Measurements from ENCODE around the gene HAGH. TPM values are rescaled to one million over a fixed set of nuclear protein-coding genes. Genes with fewer than 3 reads are reported as not detected.

Gene HAGH
- total RNA-seq, 1 donor, result 32.9 TPM

DNA sequence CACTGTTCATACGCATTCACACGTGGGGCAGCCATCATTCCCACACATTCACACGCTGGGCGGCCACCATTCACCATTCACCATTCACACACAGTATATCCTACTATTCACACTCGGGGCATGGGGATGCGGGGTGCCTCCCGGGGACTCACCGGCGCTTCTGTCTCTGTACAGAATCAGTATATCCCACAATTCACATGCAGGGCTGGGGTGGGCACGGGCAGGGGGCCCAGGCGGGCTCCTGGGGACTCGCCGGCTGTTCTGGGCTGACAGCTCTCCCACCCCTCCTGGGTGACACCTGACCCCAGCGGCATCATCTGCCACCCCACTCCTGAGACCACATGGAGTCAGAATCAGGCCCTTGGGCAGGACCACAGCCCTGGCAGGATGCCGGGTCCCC is 64.9 kb downstream of the HAGH start:
- peak; percentile 84 for DNase-seq (ENCODE audit: insufficient read length, low spot score, missing footprints)
- Histone ChIP-seq H3K4me1 (ENCODE audit: insufficient read depth, low read length) (no peaks in the 10 kb centered on the region), H3K9me3 (ENCODE audit: low read depth, low read length) (no peaks in the 10 kb centered on the region), H3K27ac (ENCODE audit: low read depth, low read length) (no peak overlapping the region), H3K79me2 (ENCODE audit: insufficient read depth, low read length) (no peaks in the 10 kb centered on the region), H3K4me3 (ENCODE audit: insufficient read depth, low read length) (no peak overlapping the region), H2AFZ (ENCODE audit: low read length) (no peak overlapping the region), H3K4me2 (ENCODE audit: insufficient read depth, low read length) (no peak overlapping the region), H3K27me3 (ENCODE audit: insufficient read depth, low read length) (no peaks in the 10 kb centered on the region), H4K20me1 (ENCODE audit: insufficient read depth, low read length) (peaks cover 9% of the 10 kb centered on the region), H3K36me3 (ENCODE audit: insufficient read depth, low read length) (peaks cover 59% of the 10 kb centered on the region)
- TF ChIP-seq, protein P1, sequence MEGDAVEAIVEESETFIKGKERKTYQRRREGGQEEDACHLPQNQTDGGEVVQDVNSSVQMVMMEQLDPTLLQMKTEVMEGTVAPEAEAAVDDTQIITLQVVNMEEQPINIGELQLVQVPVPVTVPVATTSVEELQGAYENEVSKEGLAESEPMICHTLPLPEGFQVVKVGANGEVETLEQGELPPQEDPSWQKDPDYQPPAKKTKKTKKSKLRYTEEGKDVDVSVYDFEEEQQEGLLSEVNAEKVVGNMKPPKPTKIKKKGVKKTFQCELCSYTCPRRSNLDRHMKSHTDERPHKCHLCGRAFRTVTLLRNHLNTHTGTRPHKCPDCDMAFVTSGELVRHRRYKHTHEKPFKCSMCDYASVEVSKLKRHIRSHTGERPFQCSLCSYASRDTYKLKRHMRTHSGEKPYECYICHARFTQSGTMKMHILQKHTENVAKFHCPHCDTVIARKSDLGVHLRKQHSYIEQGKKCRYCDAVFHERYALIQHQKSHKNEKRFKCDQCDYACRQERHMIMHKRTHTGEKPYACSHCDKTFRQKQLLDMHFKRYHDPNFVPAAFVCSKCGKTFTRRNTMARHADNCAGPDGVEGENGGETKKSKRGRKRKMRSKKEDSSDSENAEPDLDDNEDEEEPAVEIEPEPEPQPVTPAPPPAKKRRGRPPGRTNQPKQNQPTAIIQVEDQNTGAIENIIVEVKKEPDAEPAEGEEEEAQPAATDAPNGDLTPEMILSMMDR (IDR thresholded peaks at IDR 0.05; ENCODE audit: extremely low read depth, low read depth, low read length), result no peak

DNA sequence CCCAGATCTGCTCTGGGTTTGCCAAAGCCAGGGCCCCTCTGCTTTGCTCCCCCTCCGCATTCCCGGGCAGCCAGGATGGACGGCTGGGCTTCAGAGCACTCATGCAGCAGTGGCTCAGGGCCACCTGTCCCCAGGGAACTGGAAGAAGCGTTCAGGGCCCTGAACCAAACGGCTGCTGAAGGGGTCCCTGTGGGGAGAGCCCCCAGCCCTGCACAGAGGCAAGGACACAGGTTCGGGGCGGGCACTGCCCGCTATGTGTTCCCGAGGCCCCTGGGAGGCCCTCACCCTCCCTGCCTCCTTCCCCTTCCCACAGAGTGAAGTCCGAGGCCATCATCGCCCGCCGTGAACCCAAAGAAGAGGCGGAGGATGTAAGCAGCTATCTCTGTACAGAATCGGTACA is 65.7 kb downstream of the HAGH start:
- H3K4me3 ChIP-seq (ENCODE audit: insufficient read depth, low read length), result no peak overlapping the region
- DNase-seq (ENCODE audit: insufficient read length, low spot score, missing footprints), result peak; percentile 84
- H3K4me1 ChIP-seq (ENCODE audit: insufficient read depth, low read length), result no peaks in the 10 kb centered on the region
- H3K79me2 ChIP-seq (ENCODE audit: insufficient read depth, low read length), result peaks cover 4% of the 10 kb centered on the region
- no peak overlapping the region for H3K27ac ChIP-seq (ENCODE audit: low read depth, low read length)
- H3K9me3 ChIP-seq (ENCODE audit: low read depth, low read length), result no peaks in the 10 kb centered on the region
- H3K4me2 ChIP-seq (ENCODE audit: insufficient read depth, low read length), result no peak overlapping the region
- peaks cover 52% of the 10 kb centered on the region for H3K36me3 ChIP-seq (ENCODE audit: insufficient read depth, low read length)
- H2AFZ ChIP-seq (ENCODE audit: low read length), result no peak overlapping the region
- TF ChIP-seq, protein P1 (IDR thresholded peaks at IDR 0.05; ENCODE audit: extremely low read depth, low read depth, low read length), result no peak
- no peaks in the 10 kb centered on the region for H3K27me3 ChIP-seq (ENCODE audit: insufficient read depth, low read length)
- H4K20me1 ChIP-seq (ENCODE audit: insufficient read depth, low read length), result peaks cover 9% of the 10 kb centered on the region

DNA sequence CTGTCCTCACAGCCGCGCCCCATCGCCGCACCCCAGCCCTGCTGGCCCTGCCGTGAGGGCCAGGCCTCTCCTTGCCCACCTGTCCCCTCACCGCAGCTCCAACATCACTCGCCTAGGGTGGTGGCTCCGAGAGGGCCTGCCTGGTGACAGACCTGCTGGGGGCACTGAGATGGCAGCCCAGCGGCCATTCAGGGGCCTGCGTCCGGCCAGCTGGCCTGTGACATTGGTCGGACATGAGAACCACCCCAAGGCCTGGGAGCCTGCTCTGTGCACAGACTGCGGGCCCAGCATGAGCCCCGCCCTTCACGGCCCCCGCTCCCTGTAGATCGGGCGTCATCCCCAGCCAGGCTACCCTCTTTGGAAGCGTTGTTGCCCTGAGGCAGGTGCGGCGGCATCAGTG is 67.1 kb downstream of the HAGH start:
- no peaks in the 10 kb centered on the region for H3K27me3 ChIP-seq (ENCODE audit: insufficient read depth, low read length)

DNA sequence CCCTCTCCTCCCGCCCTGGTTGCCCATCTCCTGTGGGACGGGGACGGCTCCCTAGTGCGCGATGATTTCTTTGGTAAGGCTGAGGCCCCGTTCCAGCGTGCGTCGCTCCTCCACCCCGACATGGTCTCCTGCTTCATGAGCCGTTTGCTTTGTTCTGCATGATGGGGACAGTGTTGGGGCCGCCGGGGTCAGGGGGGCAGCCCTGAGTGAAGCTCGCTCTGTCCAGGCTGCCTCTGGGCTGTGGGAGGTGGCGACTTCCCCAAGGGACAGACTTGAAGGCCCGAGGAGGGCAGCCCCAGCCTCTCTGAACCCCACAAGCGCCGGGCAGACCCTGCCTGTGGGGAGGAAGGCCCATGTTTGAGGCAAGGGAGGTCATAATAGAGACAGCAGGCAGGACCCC is 67.7 kb downstream of the HAGH start:
- H3K27me3 ChIP-seq (ENCODE audit: insufficient read depth, low read length), result no peaks in the 10 kb centered on the region
- no peak overlapping the region for H2AFZ ChIP-seq (ENCODE audit: low read length)
- H3K79me2 ChIP-seq (ENCODE audit: insufficient read depth, low read length), result peaks cover 5% of the 10 kb centered on the region
- no peaks in the 10 kb centered on the region for H3K9me3 ChIP-seq (ENCODE audit: low read depth, low read length)
- no peak overlapping the region for H3K27ac ChIP-seq (ENCODE audit: low read depth, low read length)
- no peak for DNase-seq (ENCODE audit: insufficient read length, low spot score, missing footprints)
- TF ChIP-seq, protein P1 (IDR thresholded peaks at IDR 0.05; ENCODE audit: extremely low read depth, low read depth, low read length), result no peak
- peaks cover 42% of the 10 kb centered on the region for H3K36me3 ChIP-seq (ENCODE audit: insufficient read depth, low read length)
- no peaks in the 10 kb centered on the region for H3K4me1 ChIP-seq (ENCODE audit: insufficient read depth, low read length)
- no peak overlapping the region for H3K4me2 ChIP-seq (ENCODE audit: insufficient read depth, low read length)
- no peak overlapping the region for H3K4me3 ChIP-seq (ENCODE audit: insufficient read depth, low read length)
- H4K20me1 ChIP-seq (ENCODE audit: insufficient read depth, low read length), result peaks cover 12% of the 10 kb centered on the region

More for the DNA sequence above, 67.1 kb downstream of the HAGH start:
- TF ChIP-seq, protein P1 (IDR thresholded peaks at IDR 0.05; ENCODE audit: extremely low read depth, low read depth, low read length), result no peak
- Histone ChIP-seq H4K20me1 (ENCODE audit: insufficient read depth, low read length) (peaks cover 12% of the 10 kb centered on the region), H3K4me3 (ENCODE audit: insufficient read depth, low read length) (no peak overlapping the region), H3K27ac (ENCODE audit: low read depth, low read length) (no peak overlapping the region), H3K4me1 (ENCODE audit: insufficient read depth, low read length) (no peaks in the 10 kb centered on the region), H2AFZ (ENCODE audit: low read length) (no peak overlapping the region), H3K79me2 (ENCODE audit: insufficient read depth, low read length) (peaks cover 5% of the 10 kb centered on the region), H3K9me3 (ENCODE audit: low read depth, low read length) (no peaks in the 10 kb centered on the region), H3K36me3 (ENCODE audit: insufficient read depth, low read length) (peaks cover 41% of the 10 kb centered on the region), H3K4me2 (ENCODE audit: insufficient read depth, low read length) (no peak overlapping the region)
- DNase-seq (ENCODE audit: insufficient read length, low spot score, missing footprints), result peak; percentile 74

All from osteoblast (primary cell).